ENCODE data around the gene ANKFY1.

The ANKFY1 gene

GRCh38 chr17:4297351-4297750 lies 33.6 kb upstream of the ANKFY1 start:
- TF ChIP-seq, protein P1, sequence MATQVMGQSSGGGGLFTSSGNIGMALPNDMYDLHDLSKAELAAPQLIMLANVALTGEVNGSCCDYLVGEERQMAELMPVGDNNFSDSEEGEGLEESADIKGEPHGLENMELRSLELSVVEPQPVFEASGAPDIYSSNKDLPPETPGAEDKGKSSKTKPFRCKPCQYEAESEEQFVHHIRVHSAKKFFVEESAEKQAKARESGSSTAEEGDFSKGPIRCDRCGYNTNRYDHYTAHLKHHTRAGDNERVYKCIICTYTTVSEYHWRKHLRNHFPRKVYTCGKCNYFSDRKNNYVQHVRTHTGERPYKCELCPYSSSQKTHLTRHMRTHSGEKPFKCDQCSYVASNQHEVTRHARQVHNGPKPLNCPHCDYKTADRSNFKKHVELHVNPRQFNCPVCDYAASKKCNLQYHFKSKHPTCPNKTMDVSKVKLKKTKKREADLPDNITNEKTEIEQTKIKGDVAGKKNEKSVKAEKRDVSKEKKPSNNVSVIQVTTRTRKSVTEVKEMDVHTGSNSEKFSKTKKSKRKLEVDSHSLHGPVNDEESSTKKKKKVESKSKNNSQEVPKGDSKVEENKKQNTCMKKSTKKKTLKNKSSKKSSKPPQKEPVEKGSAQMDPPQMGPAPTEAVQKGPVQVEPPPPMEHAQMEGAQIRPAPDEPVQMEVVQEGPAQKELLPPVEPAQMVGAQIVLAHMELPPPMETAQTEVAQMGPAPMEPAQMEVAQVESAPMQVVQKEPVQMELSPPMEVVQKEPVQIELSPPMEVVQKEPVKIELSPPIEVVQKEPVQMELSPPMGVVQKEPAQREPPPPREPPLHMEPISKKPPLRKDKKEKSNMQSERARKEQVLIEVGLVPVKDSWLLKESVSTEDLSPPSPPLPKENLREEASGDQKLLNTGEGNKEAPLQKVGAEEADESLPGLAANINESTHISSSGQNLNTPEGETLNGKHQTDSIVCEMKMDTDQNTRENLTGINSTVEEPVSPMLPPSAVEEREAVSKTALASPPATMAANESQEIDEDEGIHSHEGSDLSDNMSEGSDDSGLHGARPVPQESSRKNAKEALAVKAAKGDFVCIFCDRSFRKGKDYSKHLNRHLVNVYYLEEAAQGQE (tag by site-specific recombination; IDR thresholded peaks at IDR 0.05) = no peak
- TF ChIP-seq ZNF548 (tag by site-specific recombination; IDR thresholded peaks at IDR 0.05) = no peak
- TF ChIP-seq REPIN1 (tag by site-specific recombination; IDR thresholded peaks at IDR 0.05; ENCODE audit: low read depth) = no peak
- TF ChIP-seq, protein P2, sequence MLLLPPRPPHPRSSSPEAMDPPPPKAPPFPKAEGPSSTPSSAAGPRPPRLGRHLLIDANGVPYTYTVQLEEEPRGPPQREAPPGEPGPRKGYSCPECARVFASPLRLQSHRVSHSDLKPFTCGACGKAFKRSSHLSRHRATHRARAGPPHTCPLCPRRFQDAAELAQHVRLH (tag by site-specific recombination; IDR thresholded peaks at IDR 0.05) = no peak
- no peak for TF ChIP-seq ZNF473 (tag by site-specific recombination; IDR thresholded peaks at IDR 0.05)
- no peak for TF ChIP-seq ZNF76 (tag by site-specific recombination; IDR thresholded peaks at IDR 0.05; ENCODE audit: borderline replicate concordance, low read depth)
- TF ChIP-seq, protein P3, sequence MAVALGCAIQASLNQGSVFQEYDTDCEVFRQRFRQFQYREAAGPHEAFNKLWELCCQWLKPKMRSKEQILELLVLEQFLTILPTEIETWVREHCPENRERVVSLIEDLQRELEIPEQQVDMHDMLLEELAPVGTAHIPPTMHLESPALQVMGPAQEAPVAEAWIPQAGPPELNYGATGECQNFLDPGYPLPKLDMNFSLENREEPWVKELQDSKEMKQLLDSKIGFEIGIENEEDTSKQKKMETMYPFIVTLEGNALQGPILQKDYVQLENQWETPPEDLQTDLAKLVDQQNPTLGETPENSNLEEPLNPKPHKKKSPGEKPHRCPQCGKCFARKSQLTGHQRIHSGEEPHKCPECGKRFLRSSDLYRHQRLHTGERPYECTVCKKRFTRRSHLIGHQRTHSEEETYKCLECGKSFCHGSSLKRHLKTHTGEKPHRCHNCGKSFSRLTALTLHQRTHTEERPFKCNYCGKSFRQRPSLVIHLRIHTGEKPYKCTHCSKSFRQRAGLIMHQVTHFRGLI (tag by site-specific recombination; IDR thresholded peaks at IDR 0.05) = no peak
- no peak for TF ChIP-seq ZNF837 (tag by site-specific recombination; IDR thresholded peaks at IDR 0.05)
- TF ChIP-seq ZNF292 (tag by site-specific recombination; IDR thresholded peaks at IDR 0.05; ENCODE audit: borderline replicate concordance, low read depth) = no peak
- TF ChIP-seq, protein P4, sequence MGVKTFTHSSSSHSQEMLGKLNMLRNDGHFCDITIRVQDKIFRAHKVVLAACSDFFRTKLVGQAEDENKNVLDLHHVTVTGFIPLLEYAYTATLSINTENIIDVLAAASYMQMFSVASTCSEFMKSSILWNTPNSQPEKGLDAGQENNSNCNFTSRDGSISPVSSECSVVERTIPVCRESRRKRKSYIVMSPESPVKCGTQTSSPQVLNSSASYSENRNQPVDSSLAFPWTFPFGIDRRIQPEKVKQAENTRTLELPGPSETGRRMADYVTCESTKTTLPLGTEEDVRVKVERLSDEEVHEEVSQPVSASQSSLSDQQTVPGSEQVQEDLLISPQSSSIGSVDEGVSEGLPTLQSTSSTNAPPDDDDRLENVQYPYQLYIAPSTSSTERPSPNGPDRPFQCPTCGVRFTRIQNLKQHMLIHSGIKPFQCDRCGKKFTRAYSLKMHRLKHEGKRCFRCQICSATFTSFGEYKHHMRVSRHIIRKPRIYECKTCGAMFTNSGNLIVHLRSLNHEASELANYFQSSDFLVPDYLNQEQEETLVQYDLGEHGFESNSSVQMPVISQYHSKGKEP (tag by site-specific recombination; IDR thresholded peaks at IDR 0.05) = no peak
- no peak for TF ChIP-seq ZNF658 (tag by site-specific recombination; IDR thresholded peaks at IDR 0.05)
- no peaks in the 10 kb centered on the region for H3K9me3 ChIP-seq (ENCODE audit: control insufficient read depth, insufficient read depth, low read depth, low read length)
- peaks cover 21% of the 10 kb centered on the region for H3K4me1 ChIP-seq (ENCODE audit: control insufficient read depth, insufficient read depth, low read length)
- ChIA-PET CTCF (interaction anchor here (1.2 to 1.3 kb wide), 2 partner anchors 9 to 82 kb away, joined by 3 to 8 read pairs; no protein-coding TSS in a partner anchor), POLR2A (no interaction called here)
- peaks cover 5 to 34% of the 10 kb centered on the region in 2 experiments for H3K36me3 ChIP-seq (ENCODE audit: control insufficient read depth in 2 of 2, insufficient read depth in 1 of 2, low read length in 2 of 2)
- no peak overlapping the region for H3K27ac ChIP-seq (ENCODE audit: extremely low read depth, low read depth, low read length)
- no peak overlapping the region for H3K4me3 ChIP-seq (ENCODE audit: low read depth, low read length)

DNA sequence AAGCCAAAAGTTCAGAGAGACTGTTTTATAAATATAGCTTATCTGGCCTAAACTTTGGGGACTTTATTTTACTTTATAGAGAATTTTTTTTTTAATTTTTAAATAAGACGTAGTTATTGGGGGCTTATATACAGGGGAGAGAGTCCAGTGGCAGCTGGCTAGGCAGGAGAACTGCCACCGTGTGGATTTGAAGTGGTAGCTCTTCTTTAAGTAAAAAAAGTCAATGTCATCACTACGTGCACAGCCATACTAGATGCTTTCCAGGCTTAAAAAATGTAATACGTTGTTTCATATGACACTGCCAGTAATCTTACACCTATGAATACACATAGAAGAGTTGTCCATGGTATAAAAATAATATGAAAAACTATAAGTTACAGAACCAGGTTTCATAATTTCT lies 31.9 kb upstream of the ANKFY1 start:
- Histone ChIP-seq H3K27ac (ENCODE audit: extremely low read depth, low read depth, low read length) (no peak overlapping the region), H3K36me3 (ENCODE audit: control insufficient read depth in 2 of 2, insufficient read depth in 1 of 2, low read length in 2 of 2) (peaks cover 13 to 30% of the 10 kb centered on the region in 2 experiments), H3K4me1 (ENCODE audit: control insufficient read depth, insufficient read depth, low read length) (peaks cover 21% of the 10 kb centered on the region), H3K4me3 (ENCODE audit: low read depth, low read length) (no peak overlapping the region), H3K9me3 (ENCODE audit: control insufficient read depth, insufficient read depth, low read depth, low read length) (no peaks in the 10 kb centered on the region)
- CTCF ChIA-PET = interaction anchor here (0.6 to 2.7 kb wide), 4 partner anchors 9 to 1323 kb away, joined by 3 to 12 read pairs (median 4); no protein-coding TSS in a partner anchor
- POLR2A ChIA-PET = no interaction called here
- TF ChIP-seq ZNF701 (tag by site-specific recombination; IDR thresholded peaks at IDR 0.05) (no peak), ZNF341 (tag by site-specific recombination; IDR thresholded peaks at IDR 0.05; ENCODE audit: low read depth) (no peak), ZNF202 (tag by site-specific recombination; IDR thresholded peaks at IDR 0.05; ENCODE audit: borderline replicate concordance) (no peak), ZBTB48 (tag by site-specific recombination; IDR thresholded peaks at IDR 0.05) (no peak), ZBTB49 (tag by site-specific recombination; IDR thresholded peaks at IDR 0.05; ENCODE audit: low read depth) (no peak), ZNF121 (tag by site-specific recombination; IDR thresholded peaks at IDR 0.05) (no peak), ZNF596 (tag by site-specific recombination; IDR thresholded peaks at IDR 0.05) (no peak), GLI2 (tag by site-specific recombination; IDR thresholded peaks at IDR 0.05; ENCODE audit: borderline replicate concordance, low read depth) (no peak), ZNF366 (tag by site-specific recombination; conservative IDR thresholded peaks at IDR 0.05) (no peak), KLF16 (tag by site-specific recombination; IDR thresholded peaks at IDR 0.05) (no peak), ZNF521 (tag by site-specific recombination; IDR thresholded peaks at IDR 0.05) (no peak)
- TF ChIP-seq, protein P5, sequence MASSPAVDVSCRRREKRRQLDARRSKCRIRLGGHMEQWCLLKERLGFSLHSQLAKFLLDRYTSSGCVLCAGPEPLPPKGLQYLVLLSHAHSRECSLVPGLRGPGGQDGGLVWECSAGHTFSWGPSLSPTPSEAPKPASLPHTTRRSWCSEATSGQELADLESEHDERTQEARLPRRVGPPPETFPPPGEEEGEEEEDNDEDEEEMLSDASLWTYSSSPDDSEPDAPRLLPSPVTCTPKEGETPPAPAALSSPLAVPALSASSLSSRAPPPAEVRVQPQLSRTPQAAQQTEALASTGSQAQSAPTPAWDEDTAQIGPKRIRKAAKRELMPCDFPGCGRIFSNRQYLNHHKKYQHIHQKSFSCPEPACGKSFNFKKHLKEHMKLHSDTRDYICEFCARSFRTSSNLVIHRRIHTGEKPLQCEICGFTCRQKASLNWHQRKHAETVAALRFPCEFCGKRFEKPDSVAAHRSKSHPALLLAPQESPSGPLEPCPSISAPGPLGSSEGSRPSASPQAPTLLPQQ (tag by site-specific recombination; IDR thresholded peaks at IDR 0.05) = no peak
- TF ChIP-seq, protein P6, sequence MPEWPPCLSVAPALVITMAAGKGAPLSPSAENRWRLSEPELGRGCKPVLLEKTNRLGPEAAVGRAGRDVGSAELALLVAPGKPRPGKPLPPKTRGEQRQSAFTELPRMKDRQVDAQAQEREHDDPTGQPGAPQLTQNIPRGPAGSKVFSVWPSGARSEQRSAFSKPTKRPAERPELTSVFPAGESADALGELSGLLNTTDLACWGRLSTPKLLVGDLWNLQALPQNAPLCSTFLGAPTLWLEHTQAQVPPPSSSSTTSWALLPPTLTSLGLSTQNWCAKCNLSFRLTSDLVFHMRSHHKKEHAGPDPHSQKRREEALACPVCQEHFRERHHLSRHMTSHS (tag by site-specific recombination; IDR thresholded peaks at IDR 0.05) = no peak

Data from HEK293 (cell line).